NT2/D1 (cell line): ENCODE results near the gene ORMDL2.

Experiments
- SUZ12 ChIP-seq: IDR thresholded peaks from 2 replicates; pipeline ENCODE4 v1.6.1; 2011; ENCODE audit not compliant: insufficient read length, insufficient read depth; ENCODE audit errors: extremely low read depth
- YY1 ChIP-seq: IDR thresholded peaks from 2 replicates; pipeline ENCODE4 v1.6.1; 2011; ENCODE audit not compliant: insufficient read length, insufficient read depth
- ZNF274 ChIP-seq: IDR thresholded peaks from 2 replicates; pipeline ENCODE4 v1.6.1; 2011; ENCODE audit warnings: mild to moderate bottlenecking, low read depth, low read length

DNA sequence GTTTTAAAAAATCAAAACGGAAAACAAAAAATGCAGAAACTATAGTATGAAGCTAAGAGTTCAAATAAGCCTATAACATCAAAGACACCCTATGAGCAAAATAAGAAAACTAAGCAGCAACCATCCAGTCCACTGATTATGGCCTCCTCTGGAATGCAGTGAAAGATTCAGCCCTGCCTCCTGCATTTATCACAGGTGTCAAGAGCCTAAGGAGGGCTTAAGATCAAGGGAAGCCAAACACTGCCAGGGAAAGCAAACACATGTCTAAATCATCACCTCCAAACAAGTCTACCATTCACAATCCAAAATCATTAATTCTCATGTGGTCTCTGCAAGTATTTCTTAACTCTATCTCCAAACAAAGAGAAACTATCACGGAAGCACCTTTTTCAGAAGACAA lies 28.7 kb upstream of the ORMDL2 start:
- TF ChIP-seq SUZ12 (no peak), YY1 (no peak), ZNF274 (no peak)
